ENCODE results near the gene UBE2G1.

DNA sequence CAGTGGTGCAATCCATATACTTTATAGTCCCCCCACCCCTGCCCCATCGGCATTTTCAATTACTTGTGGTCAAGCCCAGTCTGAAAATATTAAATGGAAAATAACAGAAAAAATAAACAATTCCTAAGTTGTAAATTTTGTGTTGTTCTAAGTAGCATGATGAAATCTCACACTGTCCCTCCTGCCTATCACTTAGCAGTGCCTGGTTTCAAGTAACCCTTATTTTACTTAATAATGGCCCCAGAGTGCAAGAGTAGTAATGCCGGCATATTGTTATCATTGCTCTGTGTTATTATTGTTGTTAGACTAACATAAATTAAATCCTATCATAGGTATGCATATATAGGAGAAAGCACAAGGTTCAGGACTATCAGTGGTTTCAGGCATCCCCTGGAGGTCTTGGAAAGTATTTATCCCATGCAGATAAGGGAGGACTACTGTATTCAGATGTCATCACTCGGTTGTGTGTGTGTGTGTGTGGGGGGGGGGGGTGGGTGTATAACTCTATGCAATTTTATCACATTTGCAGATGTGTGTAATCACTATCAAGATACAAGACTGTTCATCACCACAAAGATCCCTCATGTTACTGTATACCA, 9.3 kb downstream of the UBE2G1 start:
- TF ChIP-seq, protein P1, sequence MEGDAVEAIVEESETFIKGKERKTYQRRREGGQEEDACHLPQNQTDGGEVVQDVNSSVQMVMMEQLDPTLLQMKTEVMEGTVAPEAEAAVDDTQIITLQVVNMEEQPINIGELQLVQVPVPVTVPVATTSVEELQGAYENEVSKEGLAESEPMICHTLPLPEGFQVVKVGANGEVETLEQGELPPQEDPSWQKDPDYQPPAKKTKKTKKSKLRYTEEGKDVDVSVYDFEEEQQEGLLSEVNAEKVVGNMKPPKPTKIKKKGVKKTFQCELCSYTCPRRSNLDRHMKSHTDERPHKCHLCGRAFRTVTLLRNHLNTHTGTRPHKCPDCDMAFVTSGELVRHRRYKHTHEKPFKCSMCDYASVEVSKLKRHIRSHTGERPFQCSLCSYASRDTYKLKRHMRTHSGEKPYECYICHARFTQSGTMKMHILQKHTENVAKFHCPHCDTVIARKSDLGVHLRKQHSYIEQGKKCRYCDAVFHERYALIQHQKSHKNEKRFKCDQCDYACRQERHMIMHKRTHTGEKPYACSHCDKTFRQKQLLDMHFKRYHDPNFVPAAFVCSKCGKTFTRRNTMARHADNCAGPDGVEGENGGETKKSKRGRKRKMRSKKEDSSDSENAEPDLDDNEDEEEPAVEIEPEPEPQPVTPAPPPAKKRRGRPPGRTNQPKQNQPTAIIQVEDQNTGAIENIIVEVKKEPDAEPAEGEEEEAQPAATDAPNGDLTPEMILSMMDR (optimal IDR thresholded peaks at IDR 0.05 in 1 of 3, IDR thresholded peaks at IDR 0.05 in 1 of 3, conservative IDR thresholded peaks at IDR 0.05 in 1 of 3; ENCODE audit: extremely low read depth in 1 of 3, insufficient read depth in 2 of 3, low read length in 3 of 3): no peak
- TF ChIP-seq EZH2 (IDR thresholded peaks at IDR 0.05; ENCODE audit: low read length): no peak
